Activated naive CD4-positive, alpha-beta T cell treated with anti-CD3 and anti-CD28 coated beads, Interleukin-2, amount 10 ng/mL, durations not matched to agents 5 hours and 36 hours (primary cell): ENCODE results near the gene GJC3. TPM values are rescaled to one million over a fixed set of nuclear protein-coding genes. Genes with fewer than 3 reads are reported as not detected.

Experiments
- total RNA-seq, 2 experiments: library from RNA; stranded (reverse); gene quantifications; one replicate each; pipeline ENCODE4 v1.2.3, GENCODE V29; 2021

The GJC3 gene
- not detected for total RNA-seq

GRCh38 chr7:99928994-99929729 is at the start of gene GJC3:
Gene GJC3, minus strand, starts transcription at chr7:99929620. Its CDS starts 0 bp downstream, at chr7:99929620.

GRCh38 chr7:99975782-99976521 is 46.5 kb upstream of the GJC3 start, which contains the start of gene AZGP1:
Gene AZGP1, minus strand, starts transcription at chr7:99976031. Its CDS starts 11 bp downstream, at chr7:99976020.

GRCh38 chr7:99918959-99919813 is 10.2 kb downstream of the GJC3 start, which contains the start of gene TRIM4:
Gene TRIM4, minus strand, starts transcription at chr7:99919530. Its CDS starts 129 bp downstream, at chr7:99919401.

GRCh38 chr7:99876933-99877332 is 52.5 kb downstream of the GJC3 start, which contains the start of gene OR2AE1:
Gene OR2AE1, minus strand, starts transcription at chr7:99877033. Its CDS starts 0 bp downstream, at chr7:99877033.

Other genes with a start within 250 kb of the GJC3 start
- not detected for gene CYP3A5, start 249.6 kb downstream of the GJC3 start, total RNA-seq
- not detected for gene CYP3A7, start 194.4 kb downstream of the GJC3 start, total RNA-seq
- gene CYP3A4, start 145.4 kb downstream of the GJC3 start, total RNA-seq, result not detected
- not detected for gene CYP3A43, start 101.6 kb downstream of the GJC3 start, total RNA-seq
- gene OR2AE1, start 52.6 kb downstream of the GJC3 start, total RNA-seq, result under 1 TPM in 1 of 2 experiments, not detected in 1; 0.25 TPM
- 10 to 100 TPM; 33.9 to 35.2 TPM for gene TRIM4, start 10.1 kb downstream of the GJC3 start, total RNA-seq
- gene AZGP1, start 46.4 kb upstream of the GJC3 start, total RNA-seq, result not detected
- gene ZKSCAN1, start 86.0 kb upstream of the GJC3 start, total RNA-seq, result 10 to 100 TPM; 61.8 to 68.2 TPM
- gene ZSCAN21, start 120.2 kb upstream of the GJC3 start, total RNA-seq, result 1 to 10 TPM; 6.7 to 7.3 TPM
- 10 to 100 TPM; 21.2 to 23.0 TPM for gene ZNF3, start 152.1 kb upstream of the GJC3 start, total RNA-seq
- 10 to 100 TPM; 67.0 to 69.1 TPM for gene COPS6, start 159.3 kb upstream of the GJC3 start, total RNA-seq
- gene MCM7, start 171.8 kb upstream of the GJC3 start, total RNA-seq, result 100 to 1,000 TPM; 219 to 229 TPM
- 10 to 100 TPM; 12.0 to 13.8 TPM for gene AP4M1, start 172.0 kb upstream of the GJC3 start, total RNA-seq
- 10 to 100 TPM; 49.0 to 53.3 TPM for gene TAF6, start 189.7 kb upstream of the GJC3 start, total RNA-seq
- 10 to 100 TPM; 35.7 to 40.9 TPM for gene CNPY4, start 190.0 kb upstream of the GJC3 start, total RNA-seq
- 1 to 10 TPM; 3.0 to 4.3 TPM for gene MBLAC1, start 197.3 kb upstream of the GJC3 start, total RNA-seq
- gene LAMTOR4, start 219.3 kb upstream of the GJC3 start, total RNA-seq, result 100 to 1,000 TPM; 170 to 180 TPM
- gene TRAPPC14, start 229.1 kb upstream of the GJC3 start, total RNA-seq, result 10 to 100 TPM; 52.0 to 52.2 TPM
- 10 to 100 TPM; 14.8 to 14.9 TPM for gene GAL3ST4, start 239.0 kb upstream of the GJC3 start, total RNA-seq
- gene GPC2, start 247.8 kb upstream of the GJC3 start, total RNA-seq, result 10 to 100 TPM; 15.6 to 15.7 TPM
- gene STAG3, start 248.3 kb upstream of the GJC3 start, total RNA-seq, result 10 to 100 TPM; 15.7 to 16.1 TPM